Measurements from ENCODE around the gene DNAH3. TPM values are rescaled to one million over a fixed set of nuclear protein-coding genes. Genes with fewer than 3 reads are reported as not detected.
A peak's percentile ranks its signal among the peaks of the same experiment; 100 is the strongest.

Gene DNAH3
- total RNA-seq, 1 experiment from 2014 or later, result not detected

GRCh38 chr16:20901436-20902112 lies 249.1 kb downstream of the DNAH3 start:
- peak; percentile 18 to 38 for DNase-seq
- Histone ChIP-seq H3K4me1 (peaks cover 8% of the 10 kb centered on the region), H3K27ac (peak overlapping the region; percentile 99), H3K9me3 (replicated peaks) (no peaks in the 10 kb centered on the region), H3K27me3 (no peaks in the 10 kb centered on the region), H3K4me3 (peak overlapping the region; percentile 97), H3K36me3 (peaks cover 2% of the 10 kb centered on the region; the same call in 1 of the 2 replicates)

- Histone ChIP-seq H3K9me3 (replicated peaks) (no peaks in the 10 kb centered on the region), H3K27ac (peak overlapping the region; percentile 99), H3K27me3 (no peaks in the 10 kb centered on the region), H3K4me1 (peaks cover 4% of the 10 kb centered on the region; the same call in 1 of the 2 replicates), H3K36me3 (peaks cover 4% of the 10 kb centered on the region), H3K4me3 (peak overlapping the region; percentile 97)
- DNase-seq, result no peak
Measured at GRCh38 chr16:20901068-20901435, 249.6 kb downstream of the DNAH3 start.

- peak; percentile 97 to 98 for DNase-seq
- H3K4me1 ChIP-seq, result no peaks in the 10 kb centered on the region; the same call in 1 of the 2 replicates
- no peaks in the 10 kb centered on the region for H3K9me3 ChIP-seq (replicated peaks)
Measured at GRCh38 chr16:20900299-20901067, 250.2 kb downstream of the DNAH3 start, which contains the start of the genes DCUN1D3 and LYRM1. TSS of gene DCUN1D3 (minus strand) at chr16:20900358. CDS start at chr16:20862538, 37,820 bp downstream. TSS of gene LYRM1 (plus strand) at chr16:20900771. CDS start at chr16:20915556, 14,785 bp downstream.

GRCh38 chr16:20899477-20900298 lies 251.0 kb downstream of the DNAH3 start:
- Histone ChIP-seq H3K4me3 (peak overlapping the region; percentile 97), H3K27ac (peak overlapping the region; percentile 23; the same call in 1 of the 2 replicates), H3K9me3 (replicated peaks) (no peaks in the 10 kb centered on the region), H3K4me1 (no peaks in the 10 kb centered on the region; the same call in 1 of the 2 replicates), H3K36me3 (peaks cover 9% of the 10 kb centered on the region), H3K27me3 (no peaks in the 10 kb centered on the region)
- DNase-seq, result no peak

More at GRCh38 chr16:20900299-20901067, 250.2 kb downstream of the DNAH3 start, which contains the start of the genes DCUN1D3 and LYRM1:
- no peaks in the 10 kb centered on the region for H3K27me3 ChIP-seq
- H3K27ac ChIP-seq, result peak within 1 kb of the TSS; percentile 99
- peaks cover 9% of the 10 kb centered on the region for H3K36me3 ChIP-seq
- peak within 1 kb of the TSS; percentile 97 for H3K4me3 ChIP-seq

- no peak overlapping the region for H3K27ac ChIP-seq
- no peaks in the 10 kb centered on the region for H3K27me3 ChIP-seq
- peak overlapping the region; percentile 97 for H3K4me3 ChIP-seq
- H3K9me3 ChIP-seq (replicated peaks), result no peaks in the 10 kb centered on the region
- DNase-seq, result no peak
- peaks cover 9% of the 10 kb centered on the region for H3K36me3 ChIP-seq
- H3K4me1 ChIP-seq, result no peaks in the 10 kb centered on the region; the same call in 1 of the 2 replicates
Measured at GRCh38 chr16:20899071-20899470, 251.6 kb downstream of the DNAH3 start.

- Histone ChIP-seq H3K4me3 (no peak overlapping the region), H3K27me3 (no peaks in the 10 kb centered on the region), H3K4me1 (no peaks in the 10 kb centered on the region; the same call in 1 of the 2 replicates), H3K27ac (no peak overlapping the region), H3K36me3 (peaks cover 9% of the 10 kb centered on the region), H3K9me3 (replicated peaks) (no peaks in the 10 kb centered on the region)
- no peak for DNase-seq
Measured at GRCh38 chr16:20897922-20898321, 252.7 kb downstream of the DNAH3 start.

GRCh38 chr16:20897253-20897897 lies 253.3 kb downstream of the DNAH3 start:
- H3K4me3 ChIP-seq, result no peak overlapping the region
- no peak for DNase-seq

GRCh38 chr16:20894388-20894787 lies 256.3 kb downstream of the DNAH3 start:
- DNase-seq, result no peak
- Histone ChIP-seq H3K4me3 (no peak overlapping the region), H3K9me3 (replicated peaks) (no peaks in the 10 kb centered on the region), H3K36me3 (peaks cover 9% of the 10 kb centered on the region), H3K4me1 (no peaks in the 10 kb centered on the region), H3K27me3 (no peaks in the 10 kb centered on the region), H3K27ac (no peak overlapping the region)

More at GRCh38 chr16:20897253-20897897, 253.3 kb downstream of the DNAH3 start:
- no peaks in the 10 kb centered on the region for H3K27me3 ChIP-seq
- H3K27ac ChIP-seq, result no peak overlapping the region
- no peaks in the 10 kb centered on the region; the same call in 1 of the 2 replicates for H3K4me1 ChIP-seq
- H3K9me3 ChIP-seq (replicated peaks), result no peaks in the 10 kb centered on the region
- peaks cover 9% of the 10 kb centered on the region for H3K36me3 ChIP-seq

- Histone ChIP-seq H3K36me3 (no peaks in the 10 kb centered on the region), H3K27ac (no peak overlapping the region), H3K27me3 (no peaks in the 10 kb centered on the region), H3K4me3 (no peak overlapping the region), H3K4me1 (no peaks in the 10 kb centered on the region), H3K9me3 (replicated peaks) (no peaks in the 10 kb centered on the region)
- no peak for DNase-seq
Measured at GRCh38 chr16:20889625-20890275, 260.9 kb downstream of the DNAH3 start.

GRCh38 chr16:20887207-20887606 lies 263.4 kb downstream of the DNAH3 start:
- no peak overlapping the region for H3K4me3 ChIP-seq
- no peaks in the 10 kb centered on the region for H3K36me3 ChIP-seq
- no peaks in the 10 kb centered on the region for H3K4me1 ChIP-seq
- H3K27ac ChIP-seq, result no peak overlapping the region
- H3K27me3 ChIP-seq, result no peaks in the 10 kb centered on the region
- no peaks in the 10 kb centered on the region for H3K9me3 ChIP-seq (replicated peaks)
- DNase-seq, result no peak

GRCh38 chr16:20886320-20886719 lies 264.3 kb downstream of the DNAH3 start:
- Histone ChIP-seq H3K9me3 (replicated peaks) (no peaks in the 10 kb centered on the region), H3K36me3 (no peaks in the 10 kb centered on the region), H3K27ac (no peak overlapping the region), H3K27me3 (no peaks in the 10 kb centered on the region), H3K4me3 (no peak overlapping the region), H3K4me1 (no peaks in the 10 kb centered on the region)
- no peak for DNase-seq

- H3K27me3 ChIP-seq, result no peaks in the 10 kb centered on the region
- H3K4me3 ChIP-seq, result no peak overlapping the region
- H3K4me1 ChIP-seq, result no peaks in the 10 kb centered on the region
- no peaks in the 10 kb centered on the region for H3K9me3 ChIP-seq (replicated peaks)
- no peak overlapping the region for H3K27ac ChIP-seq
- DNase-seq, result no peak
- no peaks in the 10 kb centered on the region for H3K36me3 ChIP-seq
Measured at GRCh38 chr16:20884240-20884556, 266.4 kb downstream of the DNAH3 start.

- H3K27me3 ChIP-seq, result no peaks in the 10 kb centered on the region
Measured at GRCh38 chr16:20883554-20884239, 266.9 kb downstream of the DNAH3 start.

More at GRCh38 chr16:20883554-20884239, 266.9 kb downstream of the DNAH3 start:
- DNase-seq, result no peak
- Histone ChIP-seq H3K4me3 (no peak overlapping the region), H3K9me3 (replicated peaks) (no peaks in the 10 kb centered on the region), H3K36me3 (no peaks in the 10 kb centered on the region), H3K27ac (no peak overlapping the region), H3K4me1 (no peaks in the 10 kb centered on the region)
